ENCODE measurements around the gene NAP1L4.

The NAP1L4 gene

GRCh38 chr11:2977113-2977512 lies 15.0 kb downstream of the NAP1L4 start:
- no peak for DNase-seq
- intact Hi-C loops (cut with DNase I): loop anchor here (5.0 kb wide), 1 partner anchor 45 kb away; no protein-coding TSS in a partner anchor

DNA sequence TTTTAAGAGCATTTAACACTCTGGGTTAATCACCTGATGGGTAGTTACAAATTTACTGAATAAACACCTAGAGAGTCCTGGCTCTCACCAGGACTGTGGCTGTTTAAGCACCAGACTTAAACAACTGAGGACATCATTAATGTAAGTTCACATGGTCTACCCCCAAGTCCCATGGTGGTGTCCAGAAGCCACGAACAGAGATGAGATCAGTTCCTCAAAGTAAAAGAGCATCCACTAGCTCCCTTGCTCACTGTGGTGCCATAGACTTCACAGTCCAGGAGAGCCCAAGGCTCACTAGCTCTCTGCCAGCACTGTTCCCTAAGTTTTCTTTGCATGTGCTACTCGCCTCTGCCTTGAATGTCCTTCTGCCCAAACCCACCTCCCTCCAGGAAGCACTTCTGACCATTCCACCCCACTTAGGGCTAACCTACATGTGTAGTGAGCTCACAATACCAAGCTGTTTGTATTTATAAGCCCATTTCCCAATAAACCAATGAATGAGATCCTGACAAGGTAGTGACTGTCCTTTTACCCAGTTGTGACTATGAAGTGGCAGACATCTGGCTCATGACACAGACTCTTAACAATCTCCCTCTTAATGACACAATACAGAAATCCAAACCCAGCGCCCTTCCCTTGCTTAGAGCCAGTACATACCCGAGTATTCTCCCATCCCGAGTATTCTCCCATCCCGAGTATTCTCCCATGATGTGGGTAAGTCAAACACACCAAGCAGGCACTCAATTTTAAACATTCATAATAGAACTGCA lies 15.7 kb downstream of the NAP1L4 start:
- intact Hi-C loops (cut with DNase I): loop anchor here (5.0 kb wide), 1 partner anchor 46 kb away; no protein-coding TSS in a partner anchor
- no peak for DNase-seq

DNA sequence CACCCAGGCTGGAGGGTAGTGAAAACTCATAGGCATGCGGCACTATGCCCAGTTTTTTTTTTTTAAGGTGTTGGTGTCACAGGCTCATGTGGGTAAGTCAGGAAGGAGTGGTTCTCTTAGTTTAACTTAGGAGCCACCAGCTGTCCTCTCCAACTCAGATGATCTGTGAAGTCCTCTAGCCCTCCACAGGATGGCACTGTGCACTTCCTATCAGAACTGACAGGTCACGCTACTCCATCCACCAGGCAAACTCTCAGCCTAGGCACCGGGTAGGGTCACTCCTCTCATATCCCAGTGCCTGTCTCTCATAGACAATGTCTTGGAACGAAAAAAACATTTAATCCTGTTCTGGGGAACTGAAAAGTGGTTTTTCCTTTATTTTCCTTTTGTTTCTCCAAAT lies 16.5 kb downstream of the NAP1L4 start:
- intact Hi-C loops (cut with DNase I): loop anchor here (5.0 kb wide), 1 partner anchor 47 kb away; no protein-coding TSS in a partner anchor
- DNase-seq: peak in 38 of 42 donors; percentile 29 to 85 (median 60)

DNA sequence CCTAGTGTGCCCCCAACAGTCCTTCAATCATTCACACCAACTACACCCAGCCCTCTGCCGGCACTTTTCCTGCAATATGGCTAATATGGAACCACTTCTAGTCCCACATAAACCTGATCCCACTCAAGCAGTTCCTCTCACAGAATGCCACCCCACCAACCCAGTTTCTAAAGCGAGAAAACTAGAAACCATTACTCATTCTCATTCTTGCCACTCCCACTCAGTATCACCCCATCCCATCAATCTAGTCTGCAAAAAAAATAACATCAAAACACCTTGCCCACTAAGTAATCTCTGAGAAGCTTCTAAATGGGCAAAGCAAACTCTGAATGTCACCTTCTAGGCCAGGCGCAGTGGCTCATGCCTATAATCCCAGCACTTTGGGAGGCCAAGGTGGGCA lies 17.9 kb downstream of the NAP1L4 start:
- DNase-seq: no peak
- intact Hi-C loops (cut with DNase I): no loop called here

DNA sequence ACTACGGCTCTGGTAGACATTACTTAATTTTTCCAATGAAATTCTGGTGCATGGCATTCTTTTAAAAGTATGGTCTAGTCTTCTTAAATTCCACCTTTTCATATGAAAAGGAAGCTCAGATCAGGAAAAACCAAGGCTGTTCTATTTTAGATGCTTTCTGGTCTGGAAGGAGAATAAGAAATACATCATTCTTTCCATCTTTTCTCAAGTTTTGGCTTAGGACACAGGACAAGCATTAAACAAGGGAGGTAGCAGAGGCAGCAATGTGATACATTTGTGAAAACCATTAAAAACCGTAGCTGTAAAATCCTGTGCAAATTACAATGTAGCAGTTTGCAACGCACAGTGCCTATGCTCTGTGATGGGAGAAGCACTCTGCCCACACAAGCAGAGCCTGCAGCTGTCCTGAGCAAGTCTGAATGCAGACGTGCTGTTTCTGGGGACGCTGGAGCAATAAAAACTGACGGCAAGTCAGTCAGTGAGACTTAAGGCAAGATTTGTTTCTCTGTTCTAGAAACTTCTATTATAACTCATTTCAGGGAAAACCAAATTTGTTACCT lies 23.7 kb downstream of the NAP1L4 start:
- peak in 1 of 42 donors; percentile 62 for DNase-seq

DNA sequence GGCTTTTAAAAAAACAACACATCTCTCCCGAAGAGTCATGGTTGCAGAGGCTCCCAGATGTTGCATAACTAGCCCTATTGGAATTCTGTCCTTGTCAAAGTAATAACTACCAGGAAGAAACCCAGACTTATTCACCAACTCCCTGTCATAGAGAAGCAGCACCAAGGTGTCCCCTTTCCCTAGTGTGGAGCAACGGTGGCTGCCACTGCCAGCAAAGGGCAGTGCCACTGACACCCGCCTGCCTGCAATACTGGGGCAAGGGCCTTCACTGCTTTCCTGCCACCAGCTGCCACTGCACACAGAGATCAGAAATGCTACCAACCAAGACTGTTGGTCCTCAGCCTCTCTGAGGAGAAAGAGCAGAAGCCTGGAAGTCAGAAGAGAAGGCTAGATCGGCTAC lies 27.3 kb downstream of the NAP1L4 start:
- DNase-seq: no peak
- intact Hi-C loops (cut with DNase I): no loop called here

More for the DNA sequence above, 23.7 kb downstream of the NAP1L4 start:
- intact Hi-C loops (cut with DNase I): no loop called here

DNA sequence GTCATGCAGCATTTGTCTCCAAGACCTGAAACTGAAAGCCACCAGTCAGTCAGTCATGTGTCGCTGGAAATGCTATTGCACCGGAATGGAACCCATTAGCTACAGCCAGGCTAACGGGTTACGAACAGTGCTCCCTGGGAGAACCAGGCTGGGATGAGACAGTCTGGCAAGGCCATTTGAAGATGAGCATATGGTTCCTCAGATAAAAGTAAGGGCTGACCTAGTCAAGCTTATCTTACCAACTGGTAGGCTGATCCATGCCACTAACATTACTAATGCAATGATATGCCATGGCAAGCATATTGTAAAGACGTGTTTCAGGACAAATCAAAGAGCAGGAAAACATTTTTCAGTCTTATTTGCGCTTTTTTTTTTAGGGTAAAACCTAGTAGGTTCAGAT lies 28.4 kb downstream of the NAP1L4 start:
- no peak for DNase-seq
- intact Hi-C loops (cut with DNase I): no loop called here

DNA sequence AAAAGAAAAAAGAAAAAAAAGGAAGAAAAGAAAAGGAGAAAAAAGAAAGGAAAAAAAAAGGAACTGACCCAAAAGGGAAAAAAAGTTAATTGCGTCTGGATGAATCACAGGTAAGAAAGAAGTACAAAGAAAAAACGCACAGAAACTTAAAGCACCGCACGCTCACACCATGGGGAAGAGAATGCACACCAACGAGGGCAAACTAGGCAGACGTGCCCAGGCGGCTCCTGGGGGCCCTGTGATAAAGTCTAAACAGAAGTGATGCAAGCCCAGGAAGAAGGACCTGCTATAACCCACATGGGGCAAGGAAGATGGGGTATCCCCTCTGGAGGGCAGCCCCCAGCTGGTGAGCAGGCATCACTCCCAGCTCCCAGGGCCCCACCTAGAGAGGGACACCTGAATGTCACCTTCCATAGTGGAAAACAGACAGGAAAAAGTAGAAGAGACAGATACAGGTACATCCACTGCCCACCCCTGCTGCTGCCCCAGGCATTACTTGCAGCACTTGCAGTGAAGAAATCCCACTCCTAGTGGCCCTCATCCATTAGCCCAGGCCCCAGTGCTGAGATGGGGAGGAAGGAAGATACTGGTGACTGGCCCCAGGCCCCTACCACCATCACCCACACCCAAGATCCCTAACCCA lies 28.9 kb downstream of the NAP1L4 start:
- intact Hi-C loops (cut with DNase I): no loop called here
- DNase-seq: no peak

GRCh38 chr11:2961080-2961479 lies 31.0 kb downstream of the NAP1L4 start:
- no peak for DNase-seq
- intact Hi-C loops (cut with DNase I): no loop called here

- intact Hi-C loops (cut with DNase I): no loop called here
Measured at GRCh38 chr11:2960139-2960538, 32.0 kb downstream of the NAP1L4 start.

DNA sequence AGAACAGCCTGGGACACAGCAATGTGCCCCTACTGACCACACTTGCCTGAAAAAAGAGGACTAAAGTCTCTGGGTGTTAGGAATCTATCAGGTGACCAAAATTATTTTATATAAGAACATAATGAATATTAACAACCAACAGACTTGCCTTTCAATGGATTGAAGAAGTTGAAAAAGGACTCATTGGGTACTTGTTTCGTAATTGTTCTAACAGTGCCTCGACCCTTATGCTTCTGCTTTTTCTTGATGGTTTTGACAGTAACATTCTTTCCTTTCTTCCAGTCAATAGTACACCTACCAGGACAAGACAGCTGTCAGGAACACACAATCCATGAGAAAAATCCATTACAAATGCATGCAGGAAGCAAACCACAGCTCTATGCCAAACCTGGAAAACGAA lies 33.9 kb downstream of the NAP1L4 start:
- intact Hi-C loops (cut with DNase I): no loop called here
- no peak for DNase-seq

More at GRCh38 chr11:2960139-2960538, 32.0 kb downstream of the NAP1L4 start:
- no peak for DNase-seq

DNA sequence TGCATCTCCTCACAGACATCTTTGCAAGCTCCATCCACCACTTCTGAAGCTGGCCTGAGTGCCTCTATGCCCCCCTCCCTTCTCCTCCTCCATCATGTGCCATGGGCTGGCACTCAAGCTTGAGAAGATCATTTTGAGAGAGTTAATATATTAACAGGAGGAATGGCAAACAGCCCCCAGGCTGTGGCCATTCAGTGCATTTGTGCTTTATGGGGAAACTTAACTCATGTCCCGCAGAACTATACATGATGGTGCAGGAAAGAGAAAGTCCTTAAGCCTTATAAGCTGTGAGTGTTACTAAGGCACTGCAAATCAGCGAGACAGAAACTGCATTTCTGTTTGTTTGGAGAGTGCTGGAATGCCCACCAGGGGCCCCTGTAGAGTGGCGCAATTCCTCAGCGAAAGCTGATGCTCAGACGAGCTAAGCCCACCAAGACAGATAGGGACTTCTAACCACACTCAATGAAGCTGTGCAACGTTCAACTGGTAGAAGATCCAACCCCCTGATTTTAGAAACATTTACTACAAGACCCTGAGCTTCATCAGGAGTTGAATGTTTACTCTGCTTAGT lies 36.1 kb downstream of the NAP1L4 start:
- no peak for DNase-seq
- intact Hi-C loops (cut with DNase I): no loop called here

DNA sequence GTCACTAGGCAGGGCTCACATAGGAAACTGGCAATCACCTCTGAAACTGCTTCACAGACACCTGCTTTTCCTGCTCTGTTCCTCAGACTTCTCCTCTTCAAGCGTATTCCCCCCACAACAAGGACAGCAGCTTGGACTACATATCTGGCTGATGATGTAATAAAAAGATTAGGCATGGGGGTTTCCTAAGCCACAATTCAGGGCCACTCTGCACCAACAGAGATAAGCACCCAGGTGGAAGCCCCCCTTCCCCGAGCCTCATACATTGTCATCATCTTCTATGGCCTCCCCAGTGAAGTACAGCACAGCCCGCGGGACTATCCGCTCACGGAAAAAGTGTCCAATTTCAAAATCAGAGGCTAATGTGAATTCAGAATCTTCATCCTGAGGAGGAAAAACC lies 37.9 kb downstream of the NAP1L4 start:
- DNase-seq: no peak
- intact Hi-C loops (cut with DNase I): no loop called here

- intact Hi-C loops (cut with DNase I): no loop called here
- DNase-seq: no peak
Measured at GRCh38 chr11:2952290-2952689, 39.8 kb downstream of the NAP1L4 start.

DNA sequence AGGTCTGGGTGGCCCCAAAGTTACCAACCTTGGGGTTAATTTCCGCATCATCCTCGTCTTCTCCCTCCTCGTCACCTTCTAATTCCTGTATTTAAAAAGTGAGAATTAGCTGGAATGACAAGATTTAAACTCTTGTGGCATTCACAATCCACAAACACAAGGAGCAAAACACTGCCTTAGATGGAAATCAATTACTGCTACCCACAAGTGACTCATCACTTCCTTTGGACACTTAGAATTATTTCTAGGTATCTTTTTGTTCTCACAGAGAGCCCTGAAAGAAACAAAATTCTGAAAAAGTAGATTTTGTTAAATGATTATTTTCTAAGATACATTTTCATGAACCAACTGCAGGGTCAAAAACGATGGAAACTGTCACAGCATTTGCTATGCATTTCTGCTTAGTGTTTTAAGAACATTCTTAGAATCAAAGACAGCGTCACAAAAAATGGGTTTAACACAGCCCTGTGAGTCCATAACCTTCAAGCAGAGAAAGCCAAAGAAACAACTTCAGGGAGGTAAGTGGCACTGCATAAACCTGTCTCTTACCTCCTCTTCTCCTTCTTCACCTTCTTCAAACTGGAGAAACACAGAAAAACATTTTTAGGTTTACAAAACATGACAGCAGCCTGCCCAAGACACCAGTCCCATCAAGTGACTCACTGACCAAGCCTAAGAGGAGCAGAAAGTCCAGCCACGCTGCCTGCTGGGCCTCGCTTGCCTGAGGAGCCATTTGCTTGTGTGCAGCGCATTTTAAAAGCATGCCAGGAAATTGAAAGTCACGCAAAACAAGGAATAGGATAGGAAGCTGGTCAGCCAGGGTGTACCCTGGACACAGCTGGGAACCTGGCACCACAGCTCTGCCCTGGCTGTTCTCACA lies 40.7 kb downstream of the NAP1L4 start:
- intact Hi-C loops (cut with DNase I): no loop called here
- DNase-seq: no peak

DNA sequence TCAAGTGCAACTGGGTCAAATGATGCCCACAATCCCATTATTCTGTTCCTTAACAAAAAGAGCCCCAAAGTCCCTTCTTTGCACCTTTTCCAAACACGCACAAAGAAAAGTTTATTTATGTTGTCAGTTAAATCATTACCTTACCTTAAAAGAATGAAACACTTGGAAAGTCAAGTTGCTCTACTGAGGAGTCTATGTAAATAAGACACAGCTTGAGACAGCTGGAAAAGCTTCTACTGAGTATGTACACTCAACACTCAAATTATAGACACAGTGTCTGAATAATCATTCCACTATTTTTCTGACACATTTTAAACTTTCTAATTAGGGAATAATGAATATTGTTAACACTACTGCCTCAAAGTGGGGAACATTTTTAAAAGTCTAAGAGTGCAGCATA lies 41.3 kb downstream of the NAP1L4 start:
- intact Hi-C loops (cut with DNase I): no loop called here
- no peak for DNase-seq

GRCh38 chr11:2949920-2950319 lies 42.2 kb downstream of the NAP1L4 start:
- intact Hi-C loops (cut with DNase I): no loop called here

DNA sequence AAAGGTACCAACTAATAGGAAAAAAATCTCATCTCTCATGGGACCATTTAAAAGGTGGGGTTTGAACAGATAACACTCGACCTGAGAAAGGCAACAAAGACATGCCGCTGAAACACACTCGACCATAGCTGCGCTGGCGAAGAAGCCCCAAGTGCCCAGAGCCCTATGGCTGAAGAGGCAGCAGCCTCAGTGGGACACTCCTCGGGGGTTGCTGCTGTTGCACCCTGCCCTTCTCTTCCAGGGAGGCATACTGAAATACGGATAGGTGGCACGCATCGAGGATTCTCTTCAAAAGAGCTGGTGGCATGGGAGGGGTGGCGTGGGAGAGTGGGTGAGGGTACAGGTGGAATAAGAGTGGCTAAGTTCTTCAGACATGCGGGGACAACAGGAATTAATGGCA lies 44.4 kb downstream of the NAP1L4 start:
- no peak for DNase-seq
- intact Hi-C loops (cut with DNase I): no loop called here

More at GRCh38 chr11:2949920-2950319, 42.2 kb downstream of the NAP1L4 start:
- no peak for DNase-seq

GRCh38 chr11:2945757-2946287 lies 46.3 kb downstream of the NAP1L4 start:
- peak in 1 of 42 donors; percentile 15 for DNase-seq

More at GRCh38 chr11:2945757-2946287, 46.3 kb downstream of the NAP1L4 start:
- intact Hi-C loops (cut with DNase I): no loop called here
